ENCODE results near the gene RASSF6. TPM values are rescaled to one million over a fixed set of nuclear protein-coding genes. Genes with fewer than 3 reads are reported as not detected.
A peak's percentile ranks its signal among the peaks of the same experiment; 100 is the strongest.
"Not testable (repeated sequence)": the region's sequence is repeated elsewhere in the genome, so short reads cannot be mapped to it uniquely, and the experiment has no call there.

RASSF6 gene
- total RNA-seq (2021) (0.40 and 0.59 TPM in 2 replicates), Bru-seq, nascent RNA (percentile 28 among the genes with signal in this experiment), BruChase-seq, experiment 1, labeled RNA remaining after a 2-hour chase (percentile 29 among the genes with signal in this experiment), BruChase-seq, experiment 2, labeled RNA remaining after a 6-hour chase (percentile 27 among the genes with signal in this experiment)
- long read RNA-seq, full-length matches to known transcripts, result 2 of 2 reads
- long read RNA-seq, partial matches to known transcripts, result 0 of 2 reads
- long read RNA-seq, other reads (novel, unspliced or antisense), result 0 of 2 reads

- ChIA-PET CTCF (no interaction called here), POLR2A (ENCODE audit: unreplicated experiment) (interaction anchor here (0.8 kb wide), 1 partner anchor 21 kb away, joined by 9 read pairs; no protein-coding TSS in a partner anchor)
- peak within 1 kb of the TSS; percentile 69 for H3K4me3 ChIP-seq
- peak within 1 kb of the TSS; percentile 91 for H3K4me2 ChIP-seq
- peaks cover 13% of the 10 kb centered on the region; the same call in 1 of the 2 replicates for H3F3A ChIP-seq (ENCODE audit: insufficient read depth, low read depth)
- DNase-seq, result peak; percentile 70
- intact Hi-C loops (cut with micrococcal nuclease; ENCODE audit: unreplicated experiment), result no loop called here
- no peaks in the 10 kb centered on the region for H4K20me1 ChIP-seq (ENCODE audit: insufficient read depth)
- no peaks in the 10 kb centered on the region for H3K27me3 ChIP-seq (ENCODE audit: insufficient read depth, low read depth)
- H3K79me2 ChIP-seq (ENCODE audit: low read depth), result no peaks in the 10 kb centered on the region
- BruUV-seq (replicated peaks), result no TSS peak
- H2AFZ ChIP-seq, result peak within 1 kb of the TSS; percentile 81
- H3K4me1 ChIP-seq (replicated peaks; ENCODE audit: insufficient read depth), result peaks cover 8% of the 10 kb centered on the region; the same call in 1 of the 2 replicates
- peak within 1 kb of the TSS; percentile 41; the same call in 1 of the 2 replicates for H3K27ac ChIP-seq
- no peaks in the 10 kb centered on the region for H3K9me2 ChIP-seq (ENCODE audit: insufficient read depth)
- H3K9me3 ChIP-seq (ENCODE audit: insufficient read depth, low read depth), result no peaks in the 10 kb centered on the region
- TF ChIP-seq CTCF (conservative IDR thresholded peaks at IDR 0.05) (no peak), EZH2 (IDR thresholded peaks at IDR 0.05; ENCODE audit: low read depth) (no peak)
- H3K36me3 ChIP-seq (ENCODE audit: low read depth), result no peaks in the 10 kb centered on the region
Observed at GRCh38 chr4:73620115-73620792, at the start of gene RASSF6. RASSF6 (minus strand) TSS chr4:73620436; CDS start chr4:73611795, 8,641 bp downstream.

GRCh38 chr4:73669410-73670183 lies 49.4 kb upstream of the RASSF6 start:
- ChIA-PET POLR2A (ENCODE audit: unreplicated experiment) (interaction anchor here (0.6 kb wide), 1 partner anchor 57 kb away, joined by 4 read pairs; no protein-coding TSS in a partner anchor), CTCF (no interaction called here)
- Histone ChIP-seq H3K9me3 (ENCODE audit: insufficient read depth, low read depth) (no peaks in the 10 kb centered on the region), H4K20me1 (ENCODE audit: insufficient read depth) (no peaks in the 10 kb centered on the region), H3K9me2 (ENCODE audit: insufficient read depth) (no peaks in the 10 kb centered on the region), H3K4me3 (no peak overlapping the region), H2AFZ (no peak overlapping the region), H3K36me3 (ENCODE audit: low read depth) (no peaks in the 10 kb centered on the region), H3K79me2 (ENCODE audit: low read depth) (no peaks in the 10 kb centered on the region), H3K4me2 (no peak overlapping the region), H3K27me3 (ENCODE audit: insufficient read depth, low read depth) (no peaks in the 10 kb centered on the region), H3K4me1 (replicated peaks; ENCODE audit: insufficient read depth) (no peaks in the 10 kb centered on the region), H3F3A (ENCODE audit: insufficient read depth, low read depth) (no peaks in the 10 kb centered on the region), H3K27ac (no peak overlapping the region)
- no TSS peak for BruUV-seq (replicated peaks)
- intact Hi-C loops (cut with micrococcal nuclease; ENCODE audit: unreplicated experiment), result loop anchor here (10.0 kb wide), 1 partner anchor 365 kb away; the partner anchor contains the start of gene CXCL3
- TF ChIP-seq CTCF (conservative IDR thresholded peaks at IDR 0.05) (no peak), EZH2 (IDR thresholded peaks at IDR 0.05; ENCODE audit: low read depth) (no peak)
- no peak for DNase-seq

GRCh38 chr4:73668782-73669201 lies 48.6 kb upstream of the RASSF6 start:
- Histone ChIP-seq H3K9me3 (ENCODE audit: insufficient read depth, low read depth) (no peaks in the 10 kb centered on the region), H3K4me1 (replicated peaks; ENCODE audit: insufficient read depth) (no peaks in the 10 kb centered on the region), H3K4me3 (no peak overlapping the region), H3K9me2 (ENCODE audit: insufficient read depth) (no peaks in the 10 kb centered on the region), H3K36me3 (ENCODE audit: low read depth) (no peaks in the 10 kb centered on the region), H3K27ac (no peak overlapping the region), H3K27me3 (ENCODE audit: insufficient read depth, low read depth) (no peaks in the 10 kb centered on the region), H3K4me2 (no peak overlapping the region), H4K20me1 (ENCODE audit: insufficient read depth) (no peaks in the 10 kb centered on the region), H2AFZ (no peak overlapping the region), H3F3A (ENCODE audit: insufficient read depth, low read depth) (no peaks in the 10 kb centered on the region), H3K79me2 (ENCODE audit: low read depth) (no peaks in the 10 kb centered on the region)
- intact Hi-C loops (cut with micrococcal nuclease; ENCODE audit: unreplicated experiment), result loop anchor here (10.0 kb wide), 1 partner anchor 366 kb away; the partner anchor contains the start of gene CXCL3
- CTCF ChIA-PET, result no interaction called here
- TF ChIP-seq CTCF (conservative IDR thresholded peaks at IDR 0.05) (no peak), EZH2 (IDR thresholded peaks at IDR 0.05; ENCODE audit: low read depth) (no peak)
- no TSS peak for BruUV-seq (replicated peaks)
- DNase-seq, result no peak
- POLR2A ChIA-PET (ENCODE audit: unreplicated experiment), result interaction anchor here (0.6 kb wide), 1 partner anchor 58 kb away, joined by 4 read pairs; no protein-coding TSS in a partner anchor

- BruUV-seq (replicated peaks); H3K27ac ChIP-seq; H2AFZ ChIP-seq; CTCF ChIA-PET; H3K79me2 ChIP-seq (ENCODE audit: low read depth); H3K36me3 ChIP-seq (ENCODE audit: low read depth); H3K4me1 ChIP-seq (replicated peaks; ENCODE audit: insufficient read depth); H3K4me2 ChIP-seq; H3K4me3 ChIP-seq; POLR2A ChIA-PET (ENCODE audit: unreplicated experiment); H3K27me3 ChIP-seq (ENCODE audit: insufficient read depth, low read depth); DNase-seq; H3F3A ChIP-seq (ENCODE audit: insufficient read depth, low read depth); H3K9me3 ChIP-seq (ENCODE audit: insufficient read depth, low read depth); H3K9me2 ChIP-seq (ENCODE audit: insufficient read depth); H4K20me1 ChIP-seq (ENCODE audit: insufficient read depth): not testable (repeated sequence)
- intact Hi-C loops (cut with micrococcal nuclease; ENCODE audit: unreplicated experiment), result loop anchor here (10.0 kb wide), 1 partner anchor 369 kb away; the partner anchor contains the start of gene CXCL3
Observed at GRCh38 chr4:73665924-73666323, 45.7 kb upstream of the RASSF6 start.
